ENCODE data around the gene MEI1.

GRCh38 chr22:41762980-41763779, 63.9 kb downstream of the MEI1 start:
- TF ChIP-seq EZH2phosphoT487 (IDR thresholded peaks at IDR 0.05; ENCODE audit: borderline replicate concordance) (no peak), CTCF (conservative IDR thresholded peaks at IDR 0.05; ENCODE audit: low read length) (peak; percentile 93)

Measured in Loucy (cell line).